Dedifferentiated amniotic fluid mesenchymal stem cell (primary cell): ENCODE results near the gene CENPU.
"Not testable (repeated sequence)": the region's sequence is repeated elsewhere in the genome, so short reads cannot be mapped to it uniquely, and the experiment has no call there.

ENCODE experiments used
- DNase-seq: peaks from one replicate; pipeline ENCODE4 v3.0.0-alpha.2; 2016; ENCODE audit errors: extremely low spot score

CENPU gene

DNA sequence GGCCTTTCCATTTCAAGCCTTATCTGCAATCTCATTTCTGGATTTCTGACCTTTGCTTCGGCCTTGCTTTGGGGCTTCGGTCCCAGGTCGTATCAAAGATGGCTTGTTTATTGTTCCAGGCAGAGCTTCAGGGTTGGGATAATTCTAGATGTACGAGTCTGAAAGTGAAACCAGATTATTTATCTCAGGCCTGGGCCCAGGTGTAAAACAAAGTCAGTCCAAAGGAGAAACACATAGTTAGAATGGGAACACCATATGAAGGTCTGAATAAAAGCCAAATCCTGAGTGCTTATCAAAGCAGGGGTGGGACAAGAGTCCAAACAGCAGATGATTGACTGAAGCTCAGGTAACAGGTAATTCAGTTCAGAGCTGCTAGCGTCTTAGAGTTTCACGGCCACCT is 67.2 kb downstream of the CENPU start:
- DNase-seq, result no peak

DNA sequence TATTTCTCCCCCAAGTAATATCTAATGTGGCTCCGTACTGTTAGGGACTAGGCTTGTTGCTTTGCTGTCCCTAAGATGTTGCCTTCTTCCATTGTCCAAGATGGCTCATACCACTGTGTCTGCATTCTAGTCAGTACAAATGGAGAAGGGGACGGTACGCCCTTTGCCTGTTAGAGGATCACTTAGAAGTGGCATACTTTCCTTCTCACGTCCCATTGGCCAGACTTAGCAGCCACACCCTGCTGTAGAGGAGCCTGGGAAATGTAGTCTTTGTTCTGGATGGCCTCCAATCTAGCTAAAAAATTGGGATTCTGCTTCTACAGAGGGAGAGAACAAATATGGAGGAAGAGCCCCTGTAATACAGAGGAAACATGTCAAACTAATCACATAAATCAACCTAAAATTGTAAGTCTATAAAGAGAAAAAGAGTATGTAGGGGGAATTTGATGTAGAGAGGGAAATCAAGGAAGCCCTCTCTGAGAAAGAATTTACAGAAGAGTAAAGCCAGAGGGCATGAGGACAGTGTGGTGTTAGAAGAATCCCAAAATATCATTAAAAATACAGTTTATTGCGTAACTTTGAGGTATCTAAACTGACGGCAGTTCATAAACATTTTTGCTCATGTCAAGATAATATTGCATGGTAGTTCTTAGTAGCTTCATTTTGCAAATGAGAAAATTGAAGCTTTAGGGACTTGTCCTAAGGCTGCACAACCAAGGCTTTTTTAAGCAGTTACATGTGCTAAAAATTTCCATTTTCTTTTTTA is 69.3 kb downstream of the CENPU start:
- DNase-seq, result no peak

DNA sequence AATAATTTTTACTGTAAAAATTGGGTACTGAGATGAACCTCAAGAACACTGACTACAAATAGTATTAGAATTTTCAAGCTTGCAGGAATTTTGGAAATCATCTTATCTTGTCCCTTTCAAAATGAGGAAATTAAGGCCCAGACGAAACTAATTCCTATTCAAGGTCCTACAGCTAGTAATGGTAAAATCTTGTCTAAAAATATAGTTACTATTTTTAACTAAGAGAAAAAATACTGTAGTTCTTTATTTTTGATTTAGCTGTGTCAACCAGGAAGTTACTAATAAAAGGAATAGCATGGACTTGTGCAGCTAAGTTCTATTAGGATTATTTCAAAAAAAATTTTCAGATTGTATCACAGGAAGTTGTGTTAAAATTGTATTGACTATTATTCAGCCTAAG is 71.7 kb downstream of the CENPU start:
- no peak for DNase-seq

DNA sequence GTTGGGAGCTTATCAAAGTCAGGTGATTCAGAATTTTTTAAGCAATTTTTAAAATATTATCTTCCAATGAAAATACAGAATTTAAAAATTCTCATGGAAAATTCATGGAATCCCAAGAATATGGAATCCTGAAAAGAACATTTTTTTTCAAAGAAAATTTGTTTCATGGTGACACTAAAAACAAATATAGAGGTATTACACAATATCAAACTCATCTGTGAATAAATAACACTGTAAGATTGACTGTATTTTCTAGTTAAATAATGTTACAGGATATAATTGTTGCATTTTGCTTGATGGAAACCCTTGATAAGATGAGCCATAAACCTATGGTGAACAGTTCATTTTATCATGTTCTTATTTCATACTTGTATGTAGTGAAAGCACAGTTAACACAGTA is 72.9 kb downstream of the CENPU start:
- no peak for DNase-seq

DNA sequence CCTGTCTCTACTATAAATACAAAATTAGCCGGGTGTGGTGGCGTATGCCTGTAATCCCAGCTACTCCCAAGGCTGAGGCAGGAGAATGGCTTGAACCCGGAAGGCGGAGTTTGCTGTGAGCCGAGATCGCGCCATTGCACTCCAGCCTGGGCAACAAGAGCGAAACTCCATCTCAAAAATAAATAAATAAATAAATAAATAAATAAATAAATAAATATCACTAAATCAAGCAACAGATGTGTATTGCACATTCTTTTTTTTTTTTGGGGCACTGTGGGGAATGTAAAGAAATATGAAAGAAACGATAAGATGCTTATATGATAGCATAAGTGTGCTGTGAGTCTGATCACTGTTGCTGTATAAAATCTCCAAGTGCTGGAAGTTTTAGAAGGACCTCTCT is 76.1 kb downstream of the CENPU start:
- not testable (repeated sequence) for DNase-seq

DNA sequence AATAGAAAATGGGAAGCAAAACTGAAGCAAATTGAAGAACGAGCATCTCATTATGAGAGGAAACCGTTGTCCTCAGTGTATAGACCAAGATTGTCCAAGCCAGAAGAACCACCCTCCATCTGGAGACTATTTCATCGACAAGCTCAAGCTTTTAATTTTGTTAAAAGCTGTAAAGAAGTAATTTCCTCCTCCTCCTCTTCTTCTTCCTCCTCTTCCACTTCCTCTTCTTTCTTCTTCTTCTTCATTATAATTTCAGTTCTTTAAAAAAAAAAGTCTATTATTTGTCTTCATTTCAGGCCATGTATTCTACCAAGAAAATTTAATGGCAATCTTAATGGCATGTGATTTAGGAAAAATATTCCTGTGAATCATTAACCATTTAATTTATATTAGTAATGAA is 76.8 kb downstream of the CENPU start:
- no peak for DNase-seq

DNA sequence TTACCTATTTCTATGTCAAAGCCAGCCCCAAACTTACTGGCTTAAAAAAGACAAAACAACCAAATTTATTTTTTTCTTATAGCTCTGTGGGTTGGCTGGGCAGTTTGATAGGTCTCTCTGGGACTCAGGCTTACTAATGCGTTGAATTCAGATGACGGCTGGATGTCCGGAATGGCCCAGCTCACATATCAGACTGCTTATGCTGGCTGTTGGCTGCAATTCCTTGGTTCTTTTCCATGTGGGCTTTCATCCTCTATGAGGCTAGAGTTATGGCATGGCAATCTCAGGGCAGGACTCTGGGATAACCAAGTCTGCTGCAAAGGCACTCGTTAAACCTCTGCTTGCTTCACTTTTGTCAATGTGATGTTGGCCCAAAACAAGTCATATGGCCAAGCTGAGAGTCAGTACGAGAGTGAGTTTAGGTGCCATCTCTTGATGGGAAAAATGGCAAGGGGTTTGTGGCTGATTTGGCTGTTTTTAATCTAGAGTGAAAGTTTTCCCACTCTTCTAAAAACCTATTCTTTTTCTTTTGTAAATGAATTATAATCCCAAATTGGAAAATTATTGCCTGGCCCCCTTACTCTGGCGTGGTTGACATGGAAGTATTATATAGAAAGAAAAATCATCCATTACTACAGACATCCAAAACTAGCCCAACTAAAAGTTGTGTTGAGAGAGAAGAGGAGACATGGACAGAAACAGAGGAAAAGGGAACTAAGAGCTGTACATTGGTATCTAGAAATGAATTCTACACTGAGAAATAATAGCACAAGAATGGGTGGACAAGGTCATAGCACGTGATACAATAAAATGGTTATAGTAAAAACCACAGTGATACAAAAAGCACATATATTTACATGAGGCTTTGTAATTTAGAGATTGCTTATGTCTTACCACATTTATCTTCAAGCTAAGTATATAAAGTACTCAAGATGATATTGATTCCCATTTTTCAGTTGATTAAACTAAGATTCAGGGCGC is 77.7 kb downstream of the CENPU start:
- DNase-seq, result no peak

DNA sequence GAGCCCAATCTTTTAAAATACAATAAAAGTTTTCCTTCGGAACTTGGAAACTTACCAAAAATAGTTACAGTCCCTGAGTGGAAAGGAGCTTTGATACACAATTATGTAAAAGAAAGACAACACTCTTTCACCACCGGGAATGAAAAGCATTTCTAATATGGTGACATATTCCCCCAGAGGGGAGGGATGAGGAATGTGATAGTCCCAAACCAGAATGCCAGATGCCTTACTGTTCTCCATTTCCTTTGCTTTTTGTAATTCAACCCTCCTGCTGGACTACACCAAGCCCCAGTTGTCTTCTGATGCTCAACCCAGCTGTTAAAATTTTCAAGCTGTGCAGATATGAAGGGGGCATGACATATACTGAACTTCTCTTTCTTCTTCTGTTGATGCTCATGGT is 80.2 kb downstream of the CENPU start:
- DNase-seq, result peak; percentile 60

DNA sequence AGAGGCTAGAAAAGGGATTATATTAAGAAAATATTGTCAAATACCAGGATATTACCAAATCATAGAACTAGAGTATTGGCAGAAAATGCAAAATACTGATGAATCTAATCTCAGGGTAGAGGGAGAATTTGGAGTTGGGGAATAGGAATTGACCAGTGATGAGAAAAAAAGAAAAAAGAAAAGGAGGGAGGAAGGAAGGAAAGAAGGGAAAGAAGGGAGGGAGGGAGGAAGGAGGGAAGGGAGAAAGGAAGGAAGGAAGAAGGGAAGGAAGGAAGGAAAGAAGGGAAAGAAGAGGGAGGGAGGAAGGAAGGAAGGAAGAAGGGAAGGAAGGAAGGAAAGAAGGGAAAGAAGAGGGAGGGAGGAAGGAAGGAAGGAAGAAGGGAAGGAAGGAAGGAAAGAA is 81.2 kb downstream of the CENPU start:
- DNase-seq, result not testable (repeated sequence)

DNA sequence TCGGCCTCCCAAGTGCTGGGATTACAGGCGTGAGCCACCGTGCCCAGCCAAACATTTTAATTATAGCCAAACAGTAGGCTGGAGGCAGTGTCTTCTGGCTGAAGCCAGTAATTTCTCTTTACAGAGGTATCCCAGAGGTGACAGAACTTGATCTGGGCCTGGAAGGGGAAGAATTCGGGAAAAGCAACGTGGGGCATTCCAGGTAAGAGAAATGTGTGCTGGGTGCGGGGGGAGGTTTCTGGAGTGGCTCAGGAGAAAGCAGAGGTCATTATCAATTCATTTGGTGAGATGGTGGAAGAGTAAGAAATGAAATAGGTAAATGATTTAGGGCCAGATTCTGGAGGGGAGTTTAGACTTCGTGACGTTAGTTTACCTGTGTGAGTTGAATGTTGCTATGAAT is 82.0 kb downstream of the CENPU start:
- DNase-seq, result no peak

DNA sequence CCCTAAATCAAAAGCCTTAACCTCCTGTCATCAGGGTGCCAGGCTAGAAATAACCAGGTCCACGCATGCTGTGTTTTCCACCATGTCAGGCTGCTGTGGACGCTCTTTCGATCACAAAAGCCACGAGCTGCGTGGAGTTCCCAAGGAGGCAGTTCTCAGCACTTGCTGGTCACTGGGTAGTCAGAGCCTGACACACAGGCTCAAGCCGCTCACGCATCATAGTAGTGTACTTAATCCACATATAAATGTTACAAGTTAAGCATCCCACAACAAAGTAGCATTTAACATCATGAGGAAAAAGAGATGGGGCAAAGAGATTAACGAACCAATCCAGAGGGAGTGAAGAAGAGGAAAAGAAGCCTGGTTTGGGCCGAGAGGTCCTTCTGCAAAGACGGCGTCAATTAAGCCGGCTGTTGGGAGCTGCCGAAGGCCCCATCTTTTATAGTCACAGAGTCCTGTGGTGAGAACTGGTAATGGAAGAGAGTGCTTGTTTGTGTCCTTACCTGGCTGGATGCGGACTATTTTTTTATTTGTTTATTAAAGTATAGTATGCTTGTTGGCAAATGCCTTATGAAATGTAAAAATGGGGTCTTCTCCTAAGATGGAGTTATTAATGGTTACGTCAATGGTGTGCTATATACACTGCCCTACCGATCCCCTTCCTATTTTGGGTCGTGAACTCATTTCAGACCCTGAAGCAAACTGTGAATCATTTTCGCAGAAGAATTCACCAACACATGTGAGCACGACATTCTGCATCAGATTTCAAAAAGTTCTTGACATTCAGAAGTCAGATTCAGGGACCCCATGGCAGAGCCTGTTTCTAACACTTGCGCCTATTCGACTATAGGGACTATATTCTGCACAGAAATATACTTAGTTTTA is 83.7 kb downstream of the CENPU start:
- peak; percentile 24 for DNase-seq

DNA sequence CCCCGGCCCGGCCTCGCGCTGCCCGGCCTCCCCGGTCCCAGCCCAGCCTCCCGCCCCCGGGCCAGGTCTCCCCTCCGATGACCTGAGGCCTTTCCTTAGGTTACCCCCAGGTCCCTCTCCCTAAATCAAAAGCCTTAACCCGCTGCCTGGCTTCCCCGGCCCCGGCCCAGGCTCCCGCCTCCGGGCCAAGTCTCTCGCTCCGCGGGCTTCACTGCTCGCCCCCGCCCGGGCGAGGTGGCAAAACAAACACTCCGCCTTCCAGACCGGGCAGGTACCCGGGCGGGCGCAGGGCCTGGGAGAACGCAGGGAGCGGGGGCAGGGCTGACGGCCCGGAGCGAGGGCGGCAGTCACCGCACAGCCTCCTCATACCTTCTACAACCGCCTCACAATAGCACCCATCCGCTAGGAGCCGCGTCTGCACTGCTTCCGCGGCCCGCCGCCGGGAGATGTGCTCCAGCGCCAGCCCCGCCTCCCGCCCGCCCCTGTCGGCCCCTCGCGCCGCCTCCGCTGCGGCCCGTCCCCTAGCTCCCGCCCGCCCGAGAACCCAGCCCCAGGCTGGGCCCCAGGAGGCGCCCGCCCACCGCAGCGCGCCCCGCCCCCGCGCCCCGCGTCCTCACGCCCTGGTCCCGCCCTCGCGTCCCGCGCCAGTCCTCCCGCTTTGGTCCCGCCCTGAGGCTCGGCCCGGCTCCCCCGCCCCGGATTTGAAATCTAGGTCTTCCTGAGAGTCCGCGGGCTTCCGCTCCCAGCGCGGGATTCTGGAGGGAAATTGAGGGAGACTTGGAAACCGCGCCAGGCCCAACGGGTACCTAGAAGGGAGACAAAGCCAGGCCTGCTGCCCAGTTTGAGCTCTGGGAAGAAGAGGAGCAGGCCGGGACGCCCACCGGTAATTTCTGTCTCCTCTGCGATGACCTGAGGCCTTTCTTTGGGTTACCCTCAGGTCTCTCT is 84.6 kb downstream of the CENPU start, which contains the start of the genes CASP3 and PRIMPOL:
TSS of gene CASP3 (minus strand) at position 422 of the 945 bp plus-strand sequence. CDS start 10,994 bp downstream, outside the sequence.
TSS of gene PRIMPOL (plus strand) at position 713 of the 945 bp plus-strand sequence. CDS start 7,403 bp downstream, outside the sequence.
- peak; percentile 92 for DNase-seq

DNA sequence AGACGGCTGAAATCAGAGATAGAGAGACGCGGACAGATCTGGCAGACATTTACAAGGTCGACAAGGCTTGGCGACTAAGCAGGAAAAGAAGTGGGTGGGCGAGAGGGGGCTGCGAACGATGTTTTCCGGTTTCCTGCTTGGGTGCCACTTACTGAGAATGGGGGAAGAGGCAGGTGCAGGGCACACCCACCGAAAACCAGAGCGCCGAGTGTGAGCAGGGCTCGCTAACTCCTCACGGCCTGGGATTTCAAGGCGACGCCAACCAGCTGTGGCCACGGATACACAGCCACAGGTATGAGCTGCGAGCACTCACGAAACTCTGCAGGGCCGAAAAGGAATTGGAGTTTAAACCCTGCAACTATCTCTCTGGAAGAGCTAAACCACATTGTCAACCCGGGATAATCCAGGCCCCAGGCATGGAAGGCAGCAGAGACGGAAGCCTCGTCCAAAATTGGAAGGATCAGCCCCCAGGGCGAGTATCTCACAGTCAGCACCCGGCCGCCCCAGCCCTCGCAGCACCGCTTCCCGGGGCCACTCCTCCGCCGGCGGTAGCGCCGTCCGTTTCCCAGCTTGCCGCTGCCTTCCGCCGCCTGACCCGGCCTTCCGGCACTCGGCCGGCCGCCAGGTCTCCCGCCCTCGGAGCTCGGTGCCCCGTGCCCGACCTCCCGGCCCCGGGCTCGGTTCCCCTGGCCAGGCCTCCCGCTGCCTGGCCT is 85.4 kb downstream of the CENPU start:
- DNase-seq, result peak; percentile 26

DNA sequence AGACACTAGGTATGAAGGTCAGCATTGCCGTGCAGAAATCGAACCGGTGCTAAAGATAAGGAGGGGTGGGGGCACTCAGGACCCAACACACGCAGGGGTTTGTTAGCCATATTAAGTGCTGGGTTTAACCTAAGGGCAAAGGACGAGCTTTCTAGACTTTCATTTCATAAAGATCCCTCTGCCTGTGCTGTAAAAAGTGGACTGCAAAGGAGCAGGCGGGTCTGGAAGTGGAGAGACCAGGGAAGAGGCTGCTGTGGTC is 85.9 kb downstream of the CENPU start:
- peak; percentile 15 for DNase-seq

DNA sequence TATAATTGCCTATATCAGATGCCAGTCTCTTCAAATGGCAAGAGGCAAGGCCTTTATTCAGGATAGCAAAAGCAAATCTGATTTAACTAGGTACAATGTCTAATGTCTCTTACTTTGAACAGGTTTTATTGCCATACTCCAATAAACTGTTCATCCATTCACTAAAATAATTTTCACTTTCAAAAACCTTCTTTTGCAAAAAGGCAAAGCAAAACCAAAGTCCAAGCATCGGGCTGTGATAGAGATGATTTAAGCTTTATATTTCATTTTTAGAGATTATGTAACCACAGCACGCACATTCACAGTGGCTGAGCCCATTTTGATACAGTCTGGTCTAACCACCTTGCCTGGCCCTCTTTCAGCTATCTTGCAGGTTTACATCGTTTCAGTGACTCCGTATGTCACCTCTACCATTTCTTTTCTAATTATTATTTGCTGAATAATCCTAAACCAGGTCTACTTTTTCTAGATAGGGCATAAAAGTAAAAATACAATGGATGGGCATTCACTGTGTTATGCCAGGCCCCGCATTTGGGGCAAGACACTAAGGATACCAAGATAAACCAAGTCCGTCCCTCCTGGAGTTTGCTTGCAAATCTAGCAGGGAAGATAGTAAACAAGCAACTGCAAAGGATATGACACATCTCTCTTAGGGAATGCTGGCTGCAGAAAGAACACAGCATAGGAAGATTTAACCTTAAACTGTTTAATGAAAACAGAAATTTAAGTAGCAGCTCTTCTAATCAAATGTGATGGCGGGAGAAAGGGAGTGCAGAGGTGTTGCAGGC is 86.4 kb downstream of the CENPU start:
- no peak for DNase-seq

DNA sequence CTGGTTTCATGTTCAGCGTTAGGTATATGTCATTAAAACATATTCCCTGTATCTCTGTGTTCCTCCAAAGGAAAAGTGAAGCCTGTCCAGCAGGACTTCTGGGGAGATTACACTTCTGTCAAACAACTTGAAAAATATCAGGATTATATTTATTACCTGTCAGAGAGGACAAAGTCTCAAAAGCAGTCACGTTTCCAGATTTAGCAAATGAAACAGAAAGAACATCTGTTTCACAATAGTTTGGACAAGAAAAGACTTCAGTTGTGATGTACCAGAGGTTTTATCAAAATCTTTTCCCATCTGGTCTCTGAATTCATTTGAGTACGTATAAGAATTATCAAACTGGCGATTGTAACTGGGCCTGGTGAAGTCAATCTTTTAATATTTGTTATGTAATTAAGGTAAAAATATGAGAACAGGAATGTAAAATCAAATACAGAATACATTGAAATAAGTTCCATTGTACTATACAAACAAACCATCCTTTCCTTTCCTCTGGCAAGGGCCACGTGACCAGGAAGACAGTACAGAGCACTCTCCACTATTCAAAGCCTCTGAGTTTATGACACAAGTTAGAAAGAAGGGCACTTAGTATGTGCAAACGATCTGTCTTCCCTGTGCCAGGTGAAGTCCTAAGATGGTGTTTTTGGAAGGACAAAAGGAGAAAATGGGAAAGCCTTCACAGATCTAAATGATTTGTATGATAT is 87.8 kb downstream of the CENPU start:
- DNase-seq, result no peak

DNA sequence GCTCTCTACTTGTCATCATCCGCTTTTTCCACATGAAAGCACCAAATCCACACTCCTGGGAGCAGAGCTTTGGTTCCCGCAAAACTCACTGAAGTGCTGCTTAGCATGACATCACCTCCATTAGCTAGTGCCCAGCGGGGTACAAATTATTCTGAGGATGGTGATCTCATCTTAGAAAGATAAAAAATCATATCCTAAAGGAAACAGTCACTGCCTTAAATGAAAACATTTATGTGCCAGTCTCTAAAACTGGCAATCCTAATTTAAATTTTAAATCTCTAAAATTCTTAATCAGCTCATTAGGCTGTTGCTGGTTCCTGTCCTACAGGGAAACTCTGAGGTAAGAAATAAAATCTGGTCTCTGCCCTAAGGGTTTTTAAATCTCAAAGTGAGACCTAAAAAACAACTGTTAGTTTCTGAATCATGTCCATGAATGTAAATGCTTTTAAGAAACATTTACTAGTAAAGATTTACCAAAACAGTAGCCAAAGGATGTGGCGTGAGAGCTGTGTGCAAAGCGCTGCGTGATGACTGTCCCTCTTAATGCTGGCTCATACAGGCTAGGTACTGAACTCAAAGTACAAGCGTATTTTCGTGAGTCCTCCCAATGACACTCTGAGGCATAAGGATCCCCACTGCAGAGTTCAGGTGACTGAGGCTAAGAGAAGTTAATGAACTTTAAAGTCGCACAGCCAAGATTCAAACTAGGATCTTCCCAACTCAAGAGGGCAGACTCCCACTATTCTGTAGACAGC is 89.2 kb downstream of the CENPU start:
- no peak for DNase-seq
